HG02759 (cell line): Measurements from ENCODE around the gene IGFBPL1.
"Not testable (repeated sequence)": the region's sequence is repeated elsewhere in the genome, so short reads cannot be mapped to it uniquely, and the experiment has no call there.

Experiments
- ATAC-seq: cut with Tn5 transposase; IDR thresholded peaks from one replicate; pipeline ENCODE4 v1.9.1; 2021; ENCODE audit warnings: mild to moderate bottlenecking, moderate library complexity; ENCODE audit not compliant: unreplicated experiment

The IGFBPL1 gene

DNA sequence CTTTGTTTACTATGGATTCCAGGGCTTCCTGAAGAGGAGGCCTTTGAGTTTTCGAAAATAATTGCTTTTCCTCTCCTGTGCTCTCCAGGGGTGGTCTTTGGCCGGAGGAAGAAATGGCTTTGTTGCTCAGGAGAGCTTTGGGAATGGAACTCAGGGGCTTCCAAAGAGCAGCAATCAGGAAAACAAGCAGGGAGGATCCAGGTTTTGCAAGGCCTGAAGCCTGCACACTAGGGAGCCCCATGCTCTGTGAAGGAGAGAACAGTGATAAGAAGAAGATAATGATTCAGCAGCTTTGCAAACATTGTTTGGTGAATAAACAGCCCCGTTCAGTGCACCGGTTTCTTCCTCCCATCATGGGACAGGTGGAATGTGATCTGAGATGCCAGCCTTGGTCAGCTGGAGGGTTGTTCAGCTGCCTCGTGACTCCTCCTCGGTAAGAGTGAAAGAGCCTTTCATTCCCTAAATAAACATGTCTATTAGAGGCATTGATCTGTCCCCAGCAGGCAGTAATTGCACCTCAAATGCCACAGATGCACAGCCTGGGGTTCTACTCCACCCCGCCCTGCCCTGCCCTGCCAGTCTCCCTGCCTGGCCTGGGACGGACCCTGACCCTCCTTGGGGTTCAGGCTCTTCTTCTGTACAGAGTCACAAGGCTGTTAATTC is 43.3 kb downstream of the IGFBPL1 start:
- no peak for ATAC-seq

DNA sequence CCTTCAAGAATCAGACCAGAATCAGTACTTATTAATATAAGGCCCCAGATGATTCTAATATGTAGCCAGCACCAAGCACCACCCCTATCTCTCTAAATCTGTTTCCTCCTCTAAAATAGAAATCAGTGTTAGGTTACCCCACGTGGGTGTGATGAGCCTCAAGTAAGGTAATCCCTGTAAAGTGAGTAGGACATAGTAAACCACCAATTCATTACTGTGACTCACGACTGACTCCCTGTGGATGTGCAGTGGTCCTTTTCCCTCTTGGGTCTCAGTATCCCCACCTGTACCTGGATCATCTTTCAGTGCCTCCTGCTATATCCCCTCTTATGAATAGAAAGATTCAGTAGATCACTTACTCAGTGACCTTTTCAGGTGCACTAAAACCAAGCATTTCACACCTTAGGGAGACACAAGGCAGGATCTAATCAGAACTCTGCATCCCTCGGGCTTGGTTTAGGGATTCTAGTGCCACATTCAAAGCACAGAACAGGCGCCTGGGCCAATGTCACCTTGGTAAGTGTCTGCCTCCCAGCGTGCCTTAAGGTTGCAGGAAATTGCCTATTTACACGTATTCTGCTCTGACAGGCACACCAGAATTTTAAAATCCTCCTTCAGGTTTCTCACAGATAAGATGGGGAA is 43.9 kb downstream of the IGFBPL1 start:
- ATAC-seq, result no peak

DNA sequence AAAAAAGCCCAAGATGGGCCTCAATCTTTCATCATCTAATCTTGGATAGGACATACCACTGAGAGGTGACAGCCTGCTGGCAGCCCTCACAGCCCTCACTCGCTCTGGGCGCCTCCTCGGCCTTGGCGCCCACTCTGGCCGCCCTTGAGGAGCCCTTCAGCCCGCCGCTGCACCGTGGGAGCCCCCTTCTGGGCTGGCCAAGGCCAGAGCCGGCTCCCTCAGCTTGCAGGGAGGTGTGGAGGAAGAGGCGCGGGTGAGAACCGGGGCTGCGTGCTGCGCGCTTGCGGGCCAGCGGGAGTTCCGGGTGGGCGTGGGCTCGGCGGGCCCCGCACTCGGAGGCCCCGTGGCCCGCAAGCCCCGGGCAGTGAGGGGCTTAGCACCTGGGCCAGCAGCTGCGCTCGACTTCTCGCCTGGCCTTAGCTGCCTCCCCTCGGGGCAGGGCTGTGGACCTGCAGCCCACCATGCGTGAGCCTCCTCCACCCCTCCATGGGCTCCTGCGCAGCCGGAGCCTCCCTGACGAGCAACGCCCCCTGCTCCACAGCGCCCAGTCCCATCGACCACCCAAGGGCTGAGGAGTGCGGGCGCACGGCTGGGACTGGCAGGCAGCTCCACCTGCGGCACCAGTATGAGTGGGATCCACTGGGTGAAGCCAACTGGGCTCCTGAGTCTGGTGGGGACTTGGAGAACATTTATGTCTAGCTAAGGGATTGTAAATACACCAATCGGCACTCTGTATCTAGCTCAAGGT is 46.7 kb downstream of the IGFBPL1 start:
- ATAC-seq, result not testable (repeated sequence)

DNA sequence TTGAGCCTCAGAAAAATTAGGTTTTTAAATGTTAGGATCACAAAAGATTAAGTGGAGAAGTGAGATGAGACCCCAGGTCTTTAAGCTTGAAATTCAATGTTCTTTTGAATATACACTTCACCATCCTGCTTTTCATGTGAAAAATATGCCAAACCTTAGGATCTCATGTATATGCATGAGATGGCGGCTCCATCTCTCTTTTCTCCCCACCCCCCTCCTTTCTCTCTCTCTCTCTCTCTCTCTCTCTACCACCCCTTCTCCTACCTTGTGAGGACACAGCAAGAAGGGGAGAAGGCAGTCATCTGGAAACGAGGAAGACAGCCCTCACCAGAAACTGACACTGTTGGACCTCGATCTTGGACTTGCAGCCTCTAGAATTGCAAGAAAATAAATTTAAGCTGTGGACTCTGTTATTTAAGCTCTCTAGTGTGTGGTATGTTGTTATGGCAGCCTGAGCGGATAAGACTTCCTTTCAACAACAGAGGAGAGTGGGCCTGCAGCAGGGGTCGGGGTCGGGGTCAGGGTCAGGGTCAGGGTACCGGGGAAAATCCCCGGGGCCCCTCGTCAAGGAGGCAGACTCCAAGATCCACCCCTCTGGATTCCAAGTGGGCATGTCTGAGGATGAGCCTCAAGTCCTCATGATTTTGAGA is 48.1 kb downstream of the IGFBPL1 start:
- no peak for ATAC-seq

DNA sequence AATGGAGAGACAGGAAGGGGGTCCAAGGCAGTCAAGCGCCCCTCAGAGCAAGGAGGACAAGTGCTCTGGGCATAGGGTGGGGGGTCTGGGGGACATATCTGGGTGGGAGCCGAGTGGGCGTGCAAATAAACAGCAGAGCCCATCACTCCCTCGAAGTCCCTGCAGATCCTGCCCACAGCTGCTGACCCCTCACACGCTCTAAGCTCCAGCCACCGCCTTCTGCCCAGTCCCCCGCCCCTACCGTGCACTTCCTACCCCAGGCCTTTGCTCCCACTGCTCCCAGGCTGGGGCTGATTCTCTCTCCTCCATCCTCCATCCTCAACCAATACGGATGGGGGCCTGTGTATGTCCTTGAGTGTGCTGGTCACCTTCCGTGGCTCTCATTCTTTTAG is 48.7 kb downstream of the IGFBPL1 start:
- ATAC-seq, result no peak

DNA sequence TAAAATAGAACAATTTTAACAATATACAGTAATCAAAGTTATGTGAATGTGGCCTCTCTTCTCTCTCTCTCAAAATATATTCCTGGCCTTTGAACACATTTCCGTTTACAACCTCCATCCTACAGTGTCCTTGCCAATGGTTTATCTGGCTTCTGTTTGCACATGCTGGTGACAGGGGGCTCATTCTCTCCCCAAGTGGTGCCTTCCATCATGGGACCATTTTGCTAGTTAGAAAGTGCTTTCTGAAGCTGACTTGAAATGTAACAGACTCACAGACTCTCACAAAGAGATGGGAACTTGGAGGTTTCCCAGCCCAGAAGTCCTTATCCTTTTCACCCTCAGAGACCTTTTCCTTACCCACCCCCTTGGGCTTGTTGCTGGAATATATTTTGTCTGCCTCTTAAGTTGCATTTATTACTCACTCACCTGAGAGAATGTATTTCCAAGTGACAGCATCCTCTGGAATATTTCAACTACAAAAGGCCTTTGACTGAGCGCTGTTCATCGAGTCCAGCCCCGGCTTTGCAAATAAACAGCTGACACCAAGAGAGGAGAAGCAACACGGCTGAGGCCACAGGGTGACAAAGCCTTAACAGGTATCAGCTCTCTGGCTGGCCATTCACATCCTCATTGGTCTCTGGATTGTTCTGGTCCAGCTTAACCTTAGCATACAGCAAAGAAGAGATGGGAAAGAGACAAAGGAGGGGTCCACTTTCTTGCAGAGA is 49.2 kb downstream of the IGFBPL1 start:
- ATAC-seq, result no peak

DNA sequence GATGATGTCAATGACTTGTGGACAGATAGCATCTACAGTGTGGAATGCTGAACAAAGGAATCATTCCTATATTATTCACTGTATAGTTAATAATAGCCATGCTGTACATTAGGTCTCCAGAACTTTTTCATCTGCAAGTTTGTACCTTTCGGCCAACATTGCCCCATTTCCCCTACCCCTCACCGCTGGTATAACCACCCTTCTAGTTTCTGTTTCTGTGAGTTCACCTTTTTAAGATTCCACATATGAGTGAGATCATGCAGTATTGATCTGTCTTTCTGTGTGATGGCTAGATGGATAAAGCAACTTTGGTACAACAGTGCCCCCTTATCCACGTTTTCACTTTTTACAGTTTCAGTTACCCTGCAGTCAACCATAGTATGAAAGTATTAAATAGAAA is 50.6 kb downstream of the IGFBPL1 start:
- ATAC-seq, result no peak

DNA sequence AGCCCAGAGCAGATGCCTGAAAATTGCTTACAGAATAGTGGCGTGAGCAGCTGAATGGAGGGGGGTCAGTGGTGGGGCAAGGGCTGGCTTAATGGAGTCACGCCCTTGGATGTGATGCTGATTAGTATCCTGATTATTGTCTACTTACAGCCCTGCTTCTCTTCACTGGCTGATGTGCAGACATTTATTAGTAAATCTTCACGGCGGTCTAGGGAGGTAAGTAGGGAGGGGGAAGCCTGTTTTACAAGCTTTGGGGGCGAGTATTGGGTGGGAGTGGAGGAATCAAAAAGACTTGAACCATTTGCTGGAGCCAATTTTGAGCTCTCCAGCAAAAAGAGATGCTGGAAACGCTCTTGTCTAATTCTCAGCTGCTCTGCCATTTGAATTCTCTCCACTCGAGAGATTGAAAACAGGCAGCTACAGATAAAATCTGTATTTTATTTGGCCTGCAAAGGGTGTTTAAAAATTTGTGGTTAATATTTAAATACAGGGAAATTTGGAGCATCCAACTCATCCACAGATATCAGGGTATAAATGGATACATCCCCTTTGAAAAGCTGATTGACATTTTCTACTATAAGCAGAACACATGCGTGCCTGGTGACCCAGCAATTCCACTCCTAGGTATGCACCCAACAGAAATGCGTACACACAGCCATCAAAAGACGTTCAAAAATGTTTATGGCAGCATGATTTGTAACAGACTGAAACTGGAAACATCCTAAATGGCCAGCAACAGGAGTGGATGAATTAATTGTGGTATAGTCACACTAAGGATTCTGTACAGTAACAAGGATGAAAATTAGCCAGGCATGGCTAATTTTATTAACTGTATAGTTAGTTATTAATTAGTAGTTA is 51.3 kb downstream of the IGFBPL1 start:
- ATAC-seq, result no peak

DNA sequence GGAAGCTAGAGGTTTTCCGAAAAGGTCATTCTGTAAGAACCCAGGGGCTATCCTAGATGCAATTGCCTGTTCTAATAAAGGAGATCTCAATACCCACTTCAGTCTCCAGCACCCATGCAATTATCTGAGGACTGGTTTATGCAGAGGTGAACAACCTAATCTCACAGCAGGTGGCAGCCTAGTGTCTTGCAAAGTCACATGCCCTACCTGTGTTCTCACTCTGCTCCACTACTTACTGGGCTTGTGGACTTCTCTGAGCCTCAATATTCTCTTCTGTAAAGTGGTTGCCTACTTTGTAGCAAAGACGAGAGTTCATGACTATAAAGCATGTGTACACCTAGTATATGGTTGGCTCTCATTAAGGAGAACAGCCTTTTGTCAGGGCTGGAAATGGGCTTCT is 52.8 kb downstream of the IGFBPL1 start:
- no peak for ATAC-seq

DNA sequence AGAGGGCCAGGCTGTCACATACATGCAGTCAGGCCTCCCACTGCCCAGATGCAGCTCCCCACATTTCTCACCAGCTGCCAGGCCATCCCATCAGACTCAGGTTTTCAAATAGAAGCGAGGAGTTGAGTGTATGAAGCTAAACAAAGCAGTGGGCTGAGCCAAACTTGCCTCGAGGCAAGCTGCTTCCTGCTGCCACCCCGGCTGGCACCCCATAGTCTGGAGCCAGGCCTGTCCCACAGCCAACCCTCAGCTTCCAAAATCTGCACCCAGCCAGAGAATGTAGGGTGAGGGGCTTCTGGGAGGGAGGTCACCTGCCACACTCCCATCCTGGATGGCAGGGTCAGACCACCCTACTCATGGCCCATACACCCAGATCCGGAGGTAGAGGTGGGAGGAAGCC is 54.1 kb downstream of the IGFBPL1 start:
- ATAC-seq, result no peak

DNA sequence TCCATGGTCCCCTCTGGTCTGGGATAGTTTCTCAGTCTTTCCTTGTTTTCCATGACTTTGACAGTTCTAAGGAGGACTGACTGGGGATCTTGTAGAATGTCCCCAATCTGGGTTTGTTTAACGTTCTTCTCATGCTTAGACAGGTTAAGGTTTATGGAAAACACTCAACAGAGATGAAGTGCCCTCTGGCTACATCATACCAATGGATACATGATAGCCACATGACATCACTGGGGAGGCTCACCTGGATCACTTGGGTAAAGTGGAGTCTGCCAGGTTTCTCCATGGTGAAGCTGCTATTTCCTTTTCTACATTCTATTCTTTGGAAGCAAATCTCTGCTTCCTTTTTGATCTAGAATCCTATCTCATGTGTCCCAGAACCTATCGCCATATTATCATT is 55.5 kb downstream of the IGFBPL1 start:
- ATAC-seq, result no peak

DNA sequence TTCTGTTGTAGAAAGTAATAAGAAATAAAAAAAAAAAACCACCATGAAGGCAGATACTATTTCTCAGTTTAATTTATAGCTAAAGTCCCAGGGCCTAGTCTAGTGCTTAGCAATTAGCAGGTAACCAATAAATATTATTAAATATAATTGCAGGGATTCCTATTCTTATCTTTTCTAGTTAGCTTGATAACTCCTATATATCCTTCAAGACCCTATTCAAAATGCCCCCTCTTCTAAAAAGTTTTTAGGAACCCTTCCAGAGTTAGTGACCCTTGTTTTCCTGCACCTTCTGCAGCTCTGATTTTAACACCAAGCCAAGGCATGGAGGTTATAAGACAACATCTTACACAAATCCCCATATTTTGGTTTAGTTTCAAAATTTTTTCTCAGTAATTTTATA is 56.4 kb downstream of the IGFBPL1 start:
- no peak for ATAC-seq

DNA sequence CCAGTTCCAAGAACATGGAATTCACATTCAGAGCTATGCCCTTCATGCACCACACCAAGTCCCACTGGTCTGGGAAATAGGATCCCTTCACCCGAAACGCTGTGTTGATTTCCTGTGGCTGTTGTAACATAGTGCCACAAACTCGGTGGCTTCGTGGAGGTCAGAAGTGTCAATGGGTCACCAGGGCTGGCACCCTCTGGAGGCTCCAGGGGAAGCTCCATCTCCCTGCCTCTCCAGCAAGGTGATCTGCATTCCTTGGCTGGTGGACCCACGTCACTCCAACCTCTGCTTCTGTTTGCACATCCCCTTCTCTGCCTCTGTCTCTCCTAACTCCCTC is 60.7 kb downstream of the IGFBPL1 start:
- no peak for ATAC-seq

DNA sequence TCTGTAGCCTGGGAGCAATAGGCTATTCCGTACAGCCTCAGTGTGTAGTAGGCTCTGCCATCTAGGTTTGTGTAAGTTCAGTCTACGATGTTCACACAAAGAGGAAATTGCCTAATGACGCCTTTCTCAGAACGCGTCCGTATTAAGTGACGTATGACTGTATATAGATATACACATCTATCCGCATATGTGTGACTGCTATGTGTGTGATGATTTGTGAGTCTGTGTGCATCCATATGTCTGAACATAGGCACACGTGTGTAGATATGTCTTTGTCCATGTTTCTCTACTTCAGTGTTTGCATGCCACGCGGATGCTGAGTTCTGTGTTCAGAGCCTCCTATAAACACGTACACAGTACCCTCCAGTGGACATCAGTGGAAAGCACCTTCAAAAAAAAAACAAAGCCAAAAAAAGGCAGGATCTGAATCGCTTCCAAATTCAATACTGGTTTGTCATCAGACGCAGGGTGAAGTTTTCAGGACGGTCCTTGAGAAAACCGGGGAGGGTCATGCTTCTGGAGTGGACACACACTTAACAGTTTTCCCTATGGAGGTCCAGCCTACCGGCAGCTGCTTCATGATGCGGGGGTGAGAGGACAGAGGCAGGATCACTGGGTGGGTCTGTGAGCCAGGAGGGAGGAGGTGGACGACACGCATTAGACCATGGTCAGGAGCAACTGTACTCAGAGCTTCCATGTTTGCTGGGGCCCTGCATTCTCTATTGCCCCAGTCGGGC is 61.2 kb downstream of the IGFBPL1 start:
- no peak for ATAC-seq

DNA sequence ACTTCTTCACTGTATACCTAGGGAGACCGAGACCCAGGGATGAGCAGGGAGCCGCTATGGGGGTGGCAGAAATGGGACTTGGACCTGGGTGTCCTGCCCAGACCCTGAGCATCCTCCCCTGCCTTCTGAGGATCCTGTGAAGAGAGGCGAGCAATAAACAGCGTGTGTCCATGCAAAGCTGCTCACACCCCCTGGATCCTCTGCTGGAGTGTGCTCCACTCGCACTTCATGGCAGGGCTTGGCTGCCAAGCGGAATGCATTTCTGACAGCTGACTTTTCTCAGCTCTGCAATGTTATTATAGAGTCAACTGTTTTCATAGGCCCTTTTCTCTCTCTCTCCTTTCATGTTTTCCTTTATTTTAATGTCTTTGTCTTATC is 62.8 kb downstream of the IGFBPL1 start:
- ATAC-seq, result no peak

DNA sequence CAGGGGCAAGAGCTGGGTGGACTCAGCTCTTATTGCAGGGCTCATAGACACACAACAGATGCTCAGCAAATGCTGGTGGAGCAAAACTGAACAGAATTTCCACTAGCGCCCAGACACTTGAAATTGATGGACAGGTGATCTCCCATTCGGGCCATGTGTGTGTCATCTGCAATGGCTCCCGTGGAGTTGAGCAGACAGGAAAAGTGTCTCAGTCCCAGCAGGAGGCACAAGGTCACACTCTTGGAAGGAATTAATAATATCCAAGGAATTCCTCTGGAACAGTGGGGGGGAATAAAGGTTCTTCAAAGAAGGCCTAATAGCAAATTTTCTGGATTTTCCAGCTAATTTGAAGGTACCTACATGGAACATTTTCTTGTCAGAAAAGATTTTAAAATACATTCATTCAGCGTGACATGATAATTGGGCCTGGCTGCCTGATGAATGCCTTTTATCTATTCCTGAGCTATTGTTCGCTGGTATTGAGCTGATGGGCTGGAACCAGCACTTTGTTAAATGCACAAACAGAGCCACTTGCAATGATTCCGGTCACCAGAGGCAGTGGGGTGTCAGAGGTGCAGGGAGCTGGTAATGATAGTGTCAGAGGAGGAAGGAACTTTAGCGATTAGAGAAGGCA is 63.3 kb downstream of the IGFBPL1 start:
- no peak for ATAC-seq

DNA sequence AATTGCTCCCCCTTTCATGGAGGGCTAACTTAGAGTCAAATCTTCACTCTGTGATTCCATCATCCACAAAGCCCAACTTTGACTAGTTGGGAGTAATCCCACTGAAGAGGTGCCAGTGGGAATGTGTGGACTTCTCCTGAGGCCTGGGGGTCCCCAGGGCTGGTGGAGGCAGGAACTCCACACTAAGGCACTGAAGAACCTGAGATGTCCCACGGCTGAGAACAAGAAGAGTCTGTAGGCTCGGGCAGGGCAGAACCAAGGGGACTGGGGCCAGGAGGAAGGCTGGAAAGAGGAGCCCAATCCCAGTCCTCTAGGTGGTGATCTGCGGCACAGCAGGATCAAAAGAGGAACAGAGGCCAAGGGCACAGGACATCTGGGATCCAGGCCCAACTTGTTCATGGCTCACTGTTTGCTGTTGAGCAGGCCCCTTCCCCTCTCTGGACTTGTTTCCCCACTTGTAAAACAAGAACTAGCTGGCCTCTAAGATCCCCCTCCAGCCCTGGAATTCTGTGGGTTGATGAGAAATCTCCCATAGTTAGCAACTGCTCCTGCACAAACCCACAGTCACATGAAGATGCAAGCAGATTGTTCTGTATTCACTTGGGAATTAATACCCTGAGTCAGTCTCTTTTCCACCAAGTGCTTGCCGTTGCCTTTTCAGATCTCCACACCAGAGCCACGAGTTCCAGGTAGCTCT is 64.4 kb downstream of the IGFBPL1 start:
- no peak for ATAC-seq

DNA sequence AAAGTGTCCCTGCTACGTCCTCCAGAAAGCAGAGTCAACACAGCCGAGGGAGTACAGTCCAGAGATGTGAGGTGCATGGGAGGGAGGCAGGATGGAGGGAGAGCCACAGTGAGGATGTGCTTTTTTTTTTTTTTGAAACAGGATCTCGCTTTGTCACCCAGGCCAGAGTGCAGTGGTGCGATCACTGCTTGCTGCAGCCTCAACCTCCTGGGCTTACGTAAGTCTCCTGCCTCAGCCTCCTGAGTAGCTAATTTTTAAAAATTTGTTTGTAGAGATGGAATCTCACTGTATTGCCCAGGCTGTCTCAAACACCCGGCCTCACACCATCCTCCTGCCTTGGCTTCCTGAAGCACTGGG is 65.0 kb downstream of the IGFBPL1 start:
- no peak for ATAC-seq
